Stimulated activated CD4-positive, alpha-beta T cell treated with anti-CD3 and anti-CD28 coated beads, TNF-alpha, amount 100 ng/mL, for 24 hours (primary cell): ENCODE data around the gene USP33.
"Not testable (repeated sequence)": the region's sequence is repeated elsewhere in the genome, so short reads cannot be mapped to it uniquely, and the experiment has no call there.

Source experiments
- DNase-seq, 3 experiments: peaks; one replicate each; pipeline ENCODE4 v3.0.0-alpha.2; 2020; ENCODE audit warnings: low read depth in 3 of 3

The USP33 gene

DNA sequence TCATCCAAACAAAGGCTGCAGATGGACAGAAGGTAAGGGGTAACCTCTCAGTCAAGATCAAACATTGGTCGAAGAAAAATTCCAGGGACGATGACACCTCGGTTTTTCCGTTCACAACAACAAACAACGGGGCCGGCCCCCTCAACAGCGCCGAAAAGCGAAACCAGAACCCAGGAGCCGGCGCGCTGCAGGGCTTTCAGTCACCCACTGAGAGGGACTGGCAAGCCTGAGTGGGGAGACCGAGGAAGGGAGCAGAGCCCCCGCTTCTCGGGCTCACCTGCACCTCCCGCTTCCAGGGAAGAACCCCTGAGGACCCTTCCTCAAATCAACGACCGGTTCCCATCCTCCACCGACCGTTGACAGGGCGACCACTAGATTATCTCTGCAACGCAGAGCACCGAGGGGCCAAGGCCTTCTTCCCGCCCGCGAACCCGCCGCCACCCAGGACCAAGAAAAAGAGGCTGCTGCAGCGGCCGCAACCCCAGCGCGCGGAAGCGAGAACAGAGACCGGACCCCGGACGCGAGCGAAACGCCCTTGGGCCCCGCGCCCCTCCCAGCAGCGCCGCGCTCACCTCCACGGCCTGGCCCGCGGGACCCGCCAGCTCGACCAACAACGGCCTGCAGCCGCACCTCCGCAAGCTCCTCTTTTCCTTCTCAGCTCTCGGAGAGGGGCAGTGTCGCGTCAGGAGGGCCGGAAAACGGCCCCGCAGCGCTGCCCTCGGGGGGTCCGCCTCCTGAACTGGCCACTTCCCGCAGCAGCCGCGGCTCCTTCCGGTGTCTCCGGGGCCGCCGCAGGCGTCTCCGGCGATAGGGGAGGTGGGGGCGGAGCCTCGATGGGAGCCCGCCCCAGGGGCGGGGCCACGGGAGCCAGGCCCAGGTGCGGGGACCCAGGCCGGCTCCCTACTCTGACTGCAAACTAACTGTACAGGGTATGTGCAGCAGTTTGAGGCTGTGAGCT lies at the start of gene USP33:
TSS of gene USP33 (minus strand) at position 782 of the 958 bp plus-strand sequence. CDS start 18,155 bp downstream, outside the sequence.
- DNase-seq: peak; percentile 73 to 89 (median 80)

DNA sequence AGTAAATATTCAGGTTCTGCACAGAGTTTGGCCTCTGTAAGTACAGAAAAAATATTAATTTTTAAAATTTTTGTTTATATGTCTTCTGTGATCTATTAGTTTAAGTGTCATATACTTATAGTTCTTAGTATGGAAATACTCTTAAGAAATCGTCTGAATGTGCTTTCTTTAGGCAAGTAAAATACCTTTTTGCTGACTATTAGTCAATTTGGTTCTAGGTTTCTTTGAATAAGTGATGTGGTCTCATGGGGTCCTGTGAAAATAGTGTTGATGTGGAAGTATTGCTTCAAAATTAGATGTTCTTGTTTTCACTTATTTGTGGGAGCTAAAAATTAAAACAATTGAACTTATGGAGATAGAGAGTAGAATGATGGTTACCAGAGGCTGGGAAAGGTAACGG lies 43.7 kb upstream of the USP33 start:
- DNase-seq: no peak

DNA sequence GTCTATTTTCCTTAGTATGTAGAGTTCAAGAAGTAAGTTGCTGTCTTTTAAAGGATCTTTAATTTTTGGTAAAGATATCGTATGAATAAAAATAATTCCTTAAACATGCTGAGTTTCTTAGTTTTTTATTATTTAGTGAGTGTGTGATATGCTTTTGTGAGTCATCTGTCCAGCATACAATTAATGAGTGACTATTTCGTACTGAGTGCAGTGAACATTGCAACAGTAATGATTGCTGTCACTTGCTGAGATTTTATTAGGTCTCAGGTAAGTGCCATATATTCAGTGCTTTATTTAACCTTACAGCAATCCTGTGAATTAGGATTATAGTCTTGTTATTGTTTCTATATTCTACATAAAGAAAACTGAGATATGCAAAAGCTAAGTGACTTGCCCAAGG lies 42.4 kb upstream of the USP33 start:
- no peak for DNase-seq

DNA sequence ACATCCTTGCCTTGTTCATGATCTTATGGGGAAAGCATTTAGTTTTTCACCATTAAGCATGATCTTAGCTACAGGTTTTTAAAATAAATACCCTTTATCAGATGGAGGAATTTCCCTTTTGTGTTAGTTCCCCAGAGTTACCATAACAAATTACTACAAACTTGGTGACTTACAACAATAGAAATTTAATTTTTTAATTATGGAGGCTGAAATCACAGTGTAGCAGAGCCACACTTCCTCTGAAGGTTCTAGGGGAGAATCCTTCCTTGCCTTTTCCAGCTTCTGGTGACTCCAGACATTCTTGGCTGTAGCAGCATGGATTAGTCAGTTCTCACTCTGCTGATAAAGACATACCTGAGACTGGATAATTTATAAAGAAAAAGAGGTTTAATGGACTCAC lies 38.3 kb upstream of the USP33 start:
- no peak for DNase-seq

DNA sequence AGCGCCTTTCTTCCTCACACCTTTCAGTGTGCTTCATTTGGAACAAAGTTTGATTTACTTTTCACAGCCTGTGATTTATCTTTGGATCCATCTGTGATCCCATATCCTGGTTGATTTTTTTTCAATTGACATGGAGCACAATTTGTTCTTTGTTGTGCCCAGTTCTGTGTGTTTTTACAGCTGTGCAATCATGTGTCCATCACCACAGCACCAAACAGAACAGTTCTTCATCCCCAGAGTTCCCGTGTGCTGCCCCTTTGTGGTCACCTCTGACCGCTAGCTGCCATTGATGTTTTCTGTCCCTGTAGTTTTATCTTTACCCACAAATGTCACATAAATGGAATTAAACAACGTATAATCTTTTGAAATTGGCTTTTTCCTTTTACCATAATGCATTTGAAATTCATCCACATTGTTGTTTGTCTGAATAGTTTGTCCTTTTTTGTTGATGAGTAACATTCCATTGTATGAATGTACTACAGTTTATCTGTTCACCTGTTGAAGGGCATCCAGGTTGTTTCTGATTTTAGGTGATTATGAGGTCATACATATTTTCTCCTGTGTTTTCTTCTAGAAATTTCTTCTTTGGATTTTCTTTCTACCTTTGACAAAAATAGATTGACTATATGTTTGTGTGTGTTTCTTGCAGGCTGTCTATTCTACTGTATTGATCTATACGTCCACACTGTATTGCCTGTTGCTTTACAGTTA lies 37.2 kb upstream of the USP33 start:
- DNase-seq: no peak

DNA sequence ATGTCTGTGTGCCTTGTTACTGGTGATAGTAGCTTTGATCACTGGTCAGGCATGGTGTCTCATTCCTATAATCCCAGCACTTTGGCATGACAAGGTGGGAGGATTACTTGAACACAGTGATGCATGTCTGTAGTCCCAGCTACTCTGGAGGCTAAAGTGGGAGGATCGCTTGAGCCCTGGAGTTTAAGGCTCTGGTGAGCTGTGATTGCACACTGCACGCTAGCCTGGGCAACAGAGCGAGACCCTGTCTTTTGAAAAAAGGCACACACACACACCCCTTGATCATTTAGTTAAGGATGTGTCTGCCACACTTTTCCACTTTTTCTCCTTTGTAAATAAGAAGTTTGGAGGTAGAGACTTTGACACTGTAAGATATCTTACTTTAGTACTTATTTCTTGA lies 34.9 kb upstream of the USP33 start:
- DNase-seq: no peak

DNA sequence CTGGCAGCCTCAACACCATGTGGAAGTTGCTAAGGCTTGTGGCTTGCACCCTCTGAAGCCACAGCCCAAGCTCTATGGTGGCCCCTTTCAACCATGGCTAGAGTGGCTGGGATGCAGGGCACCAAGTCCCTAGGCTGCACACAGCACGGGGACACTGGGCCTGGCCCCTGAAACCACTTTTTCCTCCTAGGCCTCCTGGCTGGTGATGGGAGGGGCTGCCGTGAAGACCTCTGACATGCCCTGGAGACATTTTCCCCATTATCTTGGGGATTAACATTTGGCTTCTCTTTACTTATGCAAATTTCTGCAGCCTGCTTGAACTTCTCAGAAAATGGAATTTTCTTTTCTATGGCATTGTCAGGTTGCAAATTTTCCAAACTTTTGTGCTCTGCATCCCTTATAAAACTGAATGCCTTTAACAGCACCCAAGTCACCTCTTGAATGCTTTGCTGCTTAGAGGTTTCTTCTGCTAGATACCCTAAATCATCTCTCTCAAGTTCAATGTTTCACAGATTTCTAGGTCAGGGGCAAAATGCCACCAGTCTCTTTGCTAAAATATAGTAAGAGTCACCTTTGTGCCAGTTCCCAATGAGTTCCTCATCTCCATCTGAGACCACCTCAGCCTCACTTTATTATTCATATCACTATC lies 26.6 kb upstream of the USP33 start:
- DNase-seq: not testable (repeated sequence)

DNA sequence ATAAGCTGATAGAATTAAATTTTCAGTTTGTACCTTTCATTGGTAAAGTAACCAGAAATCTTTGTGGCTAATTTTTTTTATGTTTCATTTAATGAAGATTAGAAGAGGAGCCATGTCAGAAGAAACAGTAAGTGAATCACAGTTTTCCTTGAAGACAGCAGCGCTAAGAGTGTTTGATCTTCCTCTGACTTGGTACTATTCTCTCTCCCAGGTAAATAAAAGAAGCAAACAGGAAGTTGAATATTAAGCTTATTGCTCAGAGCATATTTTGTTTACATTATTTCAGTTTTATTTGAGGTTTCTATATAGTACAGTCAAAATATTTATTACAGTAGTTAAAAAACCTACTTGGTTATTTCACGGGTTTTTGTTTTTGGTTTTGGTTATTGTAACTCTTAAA lies 23.5 kb upstream of the USP33 start:
- no peak for DNase-seq

DNA sequence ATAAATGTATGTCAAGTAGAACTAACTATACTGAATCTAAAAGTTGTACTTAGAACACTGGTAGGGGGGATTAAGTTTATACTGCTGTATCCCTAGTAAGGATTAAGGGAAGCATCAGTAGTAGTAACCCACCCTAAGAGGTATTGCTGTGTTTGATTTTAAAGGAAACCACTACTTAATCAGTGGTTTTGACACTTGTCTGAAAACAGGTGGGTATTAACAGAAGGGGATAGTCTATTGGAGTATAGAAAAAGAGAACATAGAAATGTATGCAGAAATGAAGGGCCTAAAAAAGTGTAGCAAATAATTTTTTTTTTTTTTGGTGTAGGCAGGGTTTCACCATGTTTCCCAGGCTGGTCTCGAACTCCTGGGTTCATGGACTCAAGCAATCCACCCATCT lies 22.0 kb upstream of the USP33 start:
- DNase-seq: no peak

DNA sequence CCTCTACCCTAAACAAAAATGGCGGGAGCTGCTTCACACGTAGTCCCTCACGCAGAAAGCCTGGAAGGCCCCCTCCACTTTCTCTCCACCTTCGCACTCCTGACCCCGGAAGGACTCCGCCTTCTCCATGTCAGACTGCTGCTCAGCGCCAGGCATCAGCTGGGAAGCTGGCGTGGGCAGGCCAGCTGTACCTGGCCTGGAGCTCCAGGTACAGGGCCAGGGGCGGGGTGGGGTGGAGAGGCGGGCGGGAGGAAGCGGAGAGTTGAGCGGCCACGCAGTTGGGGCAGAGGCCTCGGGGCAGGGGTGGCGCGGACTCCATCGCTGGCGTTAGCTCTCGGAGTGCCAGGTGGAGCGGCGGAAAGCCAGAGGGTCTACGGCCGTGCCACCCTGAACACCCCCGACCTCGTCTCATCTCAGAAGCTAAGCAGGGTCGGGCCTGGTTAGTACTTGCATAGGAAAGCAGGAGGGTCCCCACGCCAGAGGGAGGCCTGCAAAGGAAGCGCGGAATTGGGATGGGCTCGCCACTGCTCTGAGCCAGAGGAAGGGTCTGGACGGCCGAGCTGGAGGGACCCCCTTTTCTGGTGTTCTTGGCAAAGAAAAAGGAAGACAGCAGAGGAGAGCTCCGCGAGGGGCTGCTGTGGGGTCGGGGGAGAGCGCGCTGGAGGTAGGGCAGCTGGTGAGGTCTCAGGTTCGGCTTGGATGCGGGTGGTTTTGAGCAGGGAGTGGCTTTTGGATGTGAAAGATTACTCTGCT lies 20.1 kb upstream of the USP33 start, which contains the start of gene MIGA1:
TSS of gene MIGA1 (plus strand) at position 121 of the 753 bp plus-strand sequence. CDS start 3,604 bp downstream, outside the sequence.
- DNase-seq: peak; percentile 67 to 82 (median 79)

DNA sequence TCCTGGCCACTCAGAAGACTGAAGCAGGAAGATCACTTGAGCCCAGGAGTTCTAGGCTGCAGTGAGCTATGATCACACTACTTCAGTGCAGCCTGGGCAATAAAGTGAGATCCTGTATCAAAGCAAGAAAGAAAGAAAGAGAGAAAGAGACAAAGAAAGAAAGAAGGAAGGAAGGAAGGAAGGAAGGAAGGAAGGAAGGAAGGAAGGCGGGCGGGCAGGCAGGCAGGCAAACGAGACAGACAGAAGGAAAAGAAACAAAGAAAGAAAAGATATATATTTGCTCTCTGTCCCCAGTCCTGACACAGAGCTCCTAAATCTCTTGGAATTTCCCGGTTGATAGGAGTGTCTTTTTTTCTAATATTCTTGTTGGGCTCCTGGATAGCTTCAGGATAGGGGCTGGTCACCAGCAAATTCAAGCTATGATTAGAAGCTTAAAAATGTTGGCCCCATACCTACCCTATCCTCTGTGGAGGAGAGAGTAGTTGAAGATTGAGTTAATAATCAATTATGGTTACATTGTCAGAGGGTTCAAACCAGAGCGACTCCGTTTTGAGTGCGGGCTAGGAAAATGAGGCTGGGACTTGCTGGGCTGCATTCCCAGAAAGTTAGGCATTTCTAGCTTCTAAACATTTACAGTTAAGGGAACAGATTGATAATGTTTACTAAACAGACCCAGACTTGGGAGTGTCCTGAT lies 16.5 kb upstream of the USP33 start:
- DNase-seq: no peak

DNA sequence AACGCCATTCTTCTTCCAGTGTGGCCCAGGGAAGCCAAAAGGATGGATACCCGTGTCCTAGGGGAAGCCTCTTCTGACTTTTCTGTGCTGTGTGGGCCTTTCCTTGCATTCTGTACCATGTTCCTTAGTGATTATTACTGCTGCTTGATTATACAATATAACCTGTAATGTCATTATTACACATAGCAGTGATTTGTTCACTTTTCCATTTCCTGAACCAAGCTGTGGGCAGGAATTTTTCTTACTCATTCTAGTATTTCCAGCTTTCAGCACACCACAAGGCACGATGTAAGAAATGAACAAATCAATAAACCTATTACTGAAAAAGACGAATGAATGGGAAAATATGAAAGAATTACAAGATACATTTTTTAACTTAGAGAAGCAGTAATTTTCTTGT lies 8.4 kb upstream of the USP33 start:
- no peak for DNase-seq

DNA sequence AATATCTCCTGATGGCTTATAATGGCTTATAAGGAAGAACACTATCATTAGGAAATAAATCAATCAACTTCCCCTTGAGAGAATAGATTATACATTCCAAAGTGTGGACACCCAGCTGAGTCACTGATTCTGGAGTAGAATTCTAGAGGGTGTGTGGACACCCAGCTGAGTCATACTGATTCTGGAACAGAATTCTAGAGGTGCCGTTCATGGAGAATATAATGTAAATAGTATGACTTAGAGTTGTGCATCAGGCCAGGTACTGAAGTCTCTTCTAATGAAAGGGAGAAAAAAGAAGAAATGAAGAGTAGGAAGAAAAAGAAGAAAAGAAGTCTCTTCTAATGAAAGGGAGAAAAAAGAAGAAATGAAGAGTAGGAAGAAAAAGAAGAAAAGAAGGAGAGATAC lies 2.4 kb upstream of the USP33 start:
- no peak for DNase-seq

DNA sequence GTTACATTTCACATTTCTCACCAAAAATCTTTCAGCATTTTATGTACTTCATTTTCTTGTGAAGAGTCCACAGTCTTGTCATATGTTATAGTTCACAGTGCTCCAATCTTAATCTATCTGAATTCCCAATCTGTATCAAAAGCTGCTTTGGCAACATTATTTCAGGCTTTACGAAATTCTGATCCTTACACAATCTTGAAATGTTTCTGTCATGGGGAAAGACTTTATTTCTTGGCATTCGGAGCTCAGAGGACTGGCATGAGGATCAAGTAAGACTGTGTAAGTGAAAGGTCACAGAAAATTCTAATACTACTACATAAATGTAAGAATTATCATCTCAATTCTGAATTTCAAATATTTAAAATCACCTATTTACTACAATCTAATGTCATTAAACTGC lies 2.0 kb downstream of the USP33 start:
- no peak for DNase-seq

DNA sequence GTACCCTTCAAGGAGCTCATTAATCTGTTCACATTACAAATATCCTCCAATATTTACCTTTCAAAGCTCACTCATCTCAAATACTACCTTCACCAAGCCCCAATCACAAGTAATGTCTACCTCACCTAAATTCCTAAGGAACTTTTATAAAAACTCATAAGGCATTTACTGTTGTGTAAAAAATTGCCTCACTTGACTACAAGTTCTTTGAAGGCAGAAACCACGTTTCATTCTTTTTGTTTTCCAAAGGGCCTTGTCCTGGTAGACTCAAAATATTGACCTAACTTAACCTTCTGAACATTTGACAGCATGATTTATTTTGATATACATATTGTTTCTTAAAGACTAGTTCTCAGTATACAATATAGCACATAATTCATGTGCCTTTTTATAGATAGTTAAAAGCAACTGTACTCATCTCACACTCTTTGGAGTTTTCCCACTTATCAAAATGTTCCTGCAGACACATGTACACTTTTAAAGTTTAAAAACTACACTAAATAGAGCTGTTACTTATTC lies 2.5 kb downstream of the USP33 start:
- DNase-seq: no peak

DNA sequence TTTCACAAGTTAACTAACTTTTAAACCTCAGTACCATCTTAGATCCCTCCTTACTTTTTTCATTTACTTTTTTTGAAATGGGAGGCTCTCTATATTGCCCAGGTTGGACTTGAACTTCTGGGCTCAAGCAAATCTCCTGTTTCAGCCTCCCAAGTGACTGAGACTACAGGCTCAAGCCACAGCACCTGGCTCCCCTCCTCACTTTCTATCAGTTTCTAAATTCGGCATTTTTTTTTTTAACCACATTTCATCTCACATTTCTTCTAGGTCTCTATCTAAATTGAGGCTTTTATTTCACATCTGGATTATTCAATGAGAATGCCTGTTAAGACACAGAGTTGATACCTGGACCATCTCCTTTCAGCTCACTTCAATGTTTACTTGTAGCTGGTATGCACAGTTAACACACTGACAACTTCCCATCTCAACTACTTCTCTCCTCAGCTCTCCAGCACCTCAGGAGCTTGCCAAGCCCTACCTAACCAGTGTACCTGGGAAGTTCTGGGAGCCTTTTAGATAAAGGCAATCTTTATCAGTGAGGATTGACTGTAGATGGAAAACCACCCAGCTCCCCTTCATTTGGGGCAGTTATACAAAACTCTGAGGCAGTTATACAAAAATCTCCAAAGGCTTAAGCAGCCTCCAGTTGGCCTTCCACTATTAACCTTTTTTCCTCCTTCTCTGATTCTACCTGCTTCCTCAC lies 3.4 kb downstream of the USP33 start:
- DNase-seq: no peak

DNA sequence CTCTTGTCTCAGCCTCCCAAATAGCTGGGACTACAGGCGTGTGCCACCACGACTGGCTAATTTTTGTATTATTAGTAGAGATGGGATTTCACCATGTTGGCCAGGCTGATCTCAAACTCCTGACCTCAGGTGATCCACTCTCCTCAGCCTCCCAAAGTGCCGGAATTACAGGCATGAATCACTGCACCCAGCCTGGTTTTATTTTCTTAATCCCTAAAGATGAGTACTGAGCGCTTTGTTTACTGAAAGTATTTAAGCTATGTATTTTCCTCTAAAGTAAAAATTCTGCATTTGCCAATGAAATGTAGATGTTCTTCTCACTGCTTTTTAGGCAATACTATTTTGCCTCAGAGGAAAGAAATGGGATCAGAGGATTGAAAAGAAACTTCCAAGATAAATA lies 10.2 kb downstream of the USP33 start:
- not testable (repeated sequence) for DNase-seq

DNA sequence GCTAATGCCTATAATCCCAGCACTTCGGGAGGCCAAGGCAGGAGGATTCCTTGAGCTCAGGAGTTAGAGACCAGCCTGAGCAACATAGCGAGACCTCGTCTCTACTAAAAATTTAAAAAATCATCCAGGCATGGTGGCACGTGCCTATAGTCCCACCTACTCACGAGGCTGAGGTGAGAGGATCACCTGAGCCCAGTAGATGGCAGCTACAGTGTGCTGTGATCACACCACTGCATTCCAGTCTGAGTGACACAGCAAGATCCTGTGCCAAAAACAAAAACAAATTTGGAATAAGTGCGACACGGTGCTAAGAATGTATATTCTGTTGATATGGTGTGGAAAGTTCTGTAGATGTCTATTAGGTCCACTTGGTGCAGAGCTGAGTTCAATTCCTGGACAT lies 15.1 kb downstream of the USP33 start:
- DNase-seq: no peak

DNA sequence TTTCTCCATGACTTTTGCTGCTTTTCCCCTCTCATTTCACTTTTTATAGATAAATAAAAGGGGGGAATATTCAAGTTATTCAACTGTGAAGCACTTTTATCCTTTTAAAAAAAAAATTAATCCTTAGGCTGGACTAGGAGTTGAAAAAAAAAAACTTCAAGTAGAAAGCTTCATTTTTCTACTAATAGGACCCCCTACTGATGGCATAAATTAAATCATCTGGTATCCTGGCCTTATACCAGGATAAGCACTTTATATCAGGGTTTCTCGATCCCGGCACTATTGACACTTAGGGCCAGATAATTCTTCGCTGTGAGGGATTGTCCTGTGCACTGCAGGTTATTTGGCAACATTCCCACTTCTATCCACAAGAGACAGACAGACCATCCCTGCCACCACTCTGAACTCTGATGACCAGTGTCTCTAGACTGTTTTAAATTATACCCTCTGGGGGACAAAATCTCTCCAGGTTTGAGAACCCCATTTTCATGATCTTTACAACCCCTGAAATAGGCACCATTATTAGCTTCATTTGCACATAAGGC lies 17.6 kb downstream of the USP33 start:
- DNase-seq: no peak

DNA sequence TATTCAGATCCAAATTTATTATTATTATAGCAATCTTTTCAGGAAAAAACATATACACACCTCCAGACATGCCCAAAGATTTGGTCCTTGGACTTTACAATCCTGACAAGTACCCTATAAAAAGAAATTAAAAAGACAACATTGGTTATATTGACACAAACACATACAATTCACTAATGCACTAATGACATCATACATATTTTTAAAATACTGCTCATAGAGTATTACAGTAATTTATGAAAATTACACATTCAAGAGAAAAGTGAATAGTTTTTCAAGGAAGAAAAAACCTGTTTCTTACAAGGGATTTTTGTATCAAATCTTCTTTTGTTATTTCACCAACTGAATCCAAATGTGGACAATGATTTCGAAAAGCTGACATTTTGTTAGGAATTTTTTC lies 18.3 kb downstream of the USP33 start:
- DNase-seq: no peak
